Tibial artery (tissue), 4 donors: Measurements from ENCODE around the gene ZSCAN5B.
"Not testable (repeated sequence)": the region's sequence is repeated elsewhere in the genome, so short reads cannot be mapped to it uniquely, and the experiment has no call there.

Experiments
- DNase-seq, 2 donors: peaks; one replicate each; pipeline ENCODE4 v3.0.0-alpha.2; 2019
- H3K27ac ChIP-seq, 2 donors: fragments of 200-600 bp; sonication (generic) in 1 of 2; 1 replicate in 1 of 2; 2 replicates in 1 of 2; pipeline ENCODE4 v1.5.1; 2018 to 2019; ENCODE audit warnings: mild to moderate bottlenecking in 1 of 2
- H3K27me3 ChIP-seq, 2 donors: fragments of 200-600 bp; sonication (generic) in 1 of 2; one replicate each; pipeline versions ENCODE4 v1.5.1 to v1.6.0; 2016 to 2019
- H3K36me3 ChIP-seq, 3 donors: fragments of 200-600 bp; sonication (generic) in 2 of 3; one replicate each; pipeline ENCODE4 v1.5.1; 2016 to 2019; ENCODE audit warnings: mild to moderate bottlenecking in 2 of 3
- H3K4me1 ChIP-seq, 4 donors: fragments of 200-600 bp; sonication (generic) in 2 of 4; 1 replicate in 3 of 4; 2 replicates in 1 of 4; pipeline ENCODE4 v1.5.1; 2016 to 2019
- H3K4me3 ChIP-seq, 2 donors: fragments of 200-600 bp; sonication (generic) in 1 of 2; 1 replicate in 1 of 2; 2 replicates in 1 of 2; pipeline ENCODE4 v1.5.1; 2018 to 2019; ENCODE audit warnings: mild to moderate bottlenecking in 2 of 2
- H3K9me3 ChIP-seq, 3 donors: fragments of 200-600 bp; sonication (generic) in 1 of 3; one replicate each; pipeline ENCODE4 v1.5.1; 2016 to 2019
- CTCF ChIP-seq, 2 experiments: fragments of 200-600 bp in 1 of 2; fragments of 450-650 bp in 1 of 2; IDR thresholded peaks; one replicate each; pipeline ENCODE4 v1.5.1; 2017 to 2019; ENCODE audit warnings: antibody characterized with exemption in 2 of 2, mild to moderate bottlenecking in 1 of 2, moderate library complexity in 1 of 2
- intact Hi-C: fragments of 100-400 bp; cut with DNase I; formaldehyde crosslinking; loops from one replicate; pipeline ENCODE4 v1.15.0; 2023; ENCODE audit warnings: low total_unique reads

The ZSCAN5B gene

GRCh38 chr19:56218961-56219360, 21.4 kb upstream of the ZSCAN5B start:
- peaks cover 0 to 25% (median 0%) of the 10 kb centered on the region in 3 donors for H3K36me3 ChIP-seq
- H3K4me1 ChIP-seq = peaks cover 0 to 11% (median 9%) of the 10 kb centered on the region in 4 donors
- TF ChIP-seq CTCF (IDR thresholded peaks at IDR 0.05) = no peak
- H3K4me3 ChIP-seq = no peak overlapping the region
- peaks cover 0 to 11% of the 10 kb centered on the region in 2 donors for H3K27me3 ChIP-seq
- no peaks in the 10 kb centered on the region for H3K9me3 ChIP-seq
- H3K27ac ChIP-seq = no peak overlapping the region
- no peak for DNase-seq
- intact Hi-C loops = no loop called here

GRCh38 chr19:56217039-56217949, 19.7 kb upstream of the ZSCAN5B start:
- Histone ChIP-seq H3K27me3 (peaks cover 0 to 11% of the 10 kb centered on the region in 2 donors), H3K9me3 (no peaks in the 10 kb centered on the region)

DNA sequence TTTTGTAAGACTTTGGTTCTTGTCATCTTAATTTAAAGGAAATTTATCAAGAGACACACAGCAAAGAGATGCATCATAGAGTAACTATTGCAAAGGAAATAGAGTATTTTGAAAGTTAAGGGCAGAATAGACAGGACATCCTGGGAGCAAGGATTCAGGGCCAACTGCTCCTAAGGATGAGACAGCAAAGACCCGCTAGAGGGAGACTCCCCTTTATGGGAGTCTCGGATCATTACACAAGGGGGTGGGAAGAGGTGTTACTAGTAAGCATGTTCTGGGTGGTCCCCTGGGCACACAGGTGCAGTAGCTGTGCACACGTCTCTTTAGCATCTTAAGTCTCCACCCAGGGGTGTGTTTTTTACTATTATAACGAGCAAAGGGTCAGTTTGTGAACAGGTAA, 14.1 kb upstream of the ZSCAN5B start:
- no peaks in the 10 kb centered on the region for H3K9me3 ChIP-seq
- H3K36me3 ChIP-seq = no peaks in the 10 kb centered on the region
- no peak for DNase-seq
- H3K27me3 ChIP-seq = no peaks in the 10 kb centered on the region
- TF ChIP-seq CTCF (IDR thresholded peaks at IDR 0.05) = no peak
- no peaks in the 10 kb centered on the region for H3K4me1 ChIP-seq
- no peak overlapping the region for H3K4me3 ChIP-seq
- H3K27ac ChIP-seq = no peak overlapping the region
- intact Hi-C loops = no loop called here

More at GRCh38 chr19:56217039-56217949, 19.7 kb upstream of the ZSCAN5B start:
- H3K4me3 ChIP-seq = peak overlapping the region; percentile 34 to 52
- no peak overlapping the region for H3K27ac ChIP-seq
- peak in 1 of 2 donors; percentile 23 for DNase-seq
- H3K36me3 ChIP-seq = peaks cover 0 to 11% (median 0%) of the 10 kb centered on the region in 3 donors
- intact Hi-C loops = no loop called here
- peaks cover 0 to 11% (median 9%) of the 10 kb centered on the region in 4 donors for H3K4me1 ChIP-seq
- TF ChIP-seq CTCF (IDR thresholded peaks at IDR 0.05) = no peak

- H3K4me1 ChIP-seq = not testable (repeated sequence)
These were observed 12.5 kb upstream of the ZSCAN5B start for GRCh38 chr19:56210036-56210435.

GRCh38 chr19:56209091-56209490, 11.5 kb upstream of the ZSCAN5B start:
- Histone ChIP-seq H3K9me3 (no peaks in the 10 kb centered on the region), H3K27ac (no peak overlapping the region), H3K36me3 (no peaks in the 10 kb centered on the region), H3K4me3 (no peak overlapping the region), H3K27me3 (no peaks in the 10 kb centered on the region), H3K4me1 (no peaks in the 10 kb centered on the region)
- intact Hi-C loops = no loop called here
- no peak for TF ChIP-seq CTCF (IDR thresholded peaks at IDR 0.05)
- peak in 1 of 2 donors; percentile 25 for DNase-seq

More at GRCh38 chr19:56210036-56210435, 12.5 kb upstream of the ZSCAN5B start:
- H3K36me3 ChIP-seq, H3K4me3 ChIP-seq, H3K27ac ChIP-seq, H3K27me3 ChIP-seq, H3K9me3 ChIP-seq, intact Hi-C loops: not testable (repeated sequence)
- DNase-seq = peak in 1 of 2 donors; percentile 19

GRCh38 chr19:56207581-56207980, 10.0 kb upstream of the ZSCAN5B start:
- H3K4me3 ChIP-seq, intact Hi-C loops, H3K27ac ChIP-seq, H3K27me3 ChIP-seq, H3K36me3 ChIP-seq, H3K9me3 ChIP-seq, DNase-seq, H3K4me1 ChIP-seq: not testable (repeated sequence)
